Right lobe of liver (tissue), 6 donors: ENCODE data around the gene PEX11G. TPM values are rescaled to one million over a fixed set of nuclear protein-coding genes. Genes with fewer than 3 reads are reported as not detected.

ENCODE experiments used
- ATAC-seq, 4 donors: fragments of 200-7000 bp; cut with Tn5 transposase; one replicate each; pipeline ENCODE4 v1.9.1; 2020; ENCODE audit warnings: mild to moderate bottlenecking in 4 of 4, moderate library complexity in 4 of 4
- DNase-seq, 3 donors: peaks; one replicate each; pipeline ENCODE4 v3.0.0-alpha.2; 2020
- H3K27ac ChIP-seq, 3 donors: fragments of 200-600 bp; one replicate each; pipeline ENCODE4 v1.8.0; 2022
- H3K27me3 ChIP-seq, 2 donors: fragments of 200-600 bp; one replicate each; pipeline ENCODE4 v1.8.0; 2022
- H3K36me3 ChIP-seq, 4 donors: fragments of 200-600 bp; sonication (generic) in 1 of 4; one replicate each; pipeline versions ENCODE4 v1.5.1 to v1.8.0; 2017 to 2022; ENCODE audit warnings: control low read depth in 1 of 4
- H3K4me1 ChIP-seq, 4 donors: fragments of 200-600 bp; sonication (generic) in 1 of 4; one replicate each; pipeline versions ENCODE4 v1.5.1 to v1.8.0; 2017 to 2022; ENCODE audit warnings: control low read depth in 1 of 4
- H3K4me3 ChIP-seq, 3 donors: fragments of 200-600 bp; one replicate each; pipeline ENCODE4 v1.8.0; 2022
- H3K9me3 ChIP-seq, 4 donors: fragments of 200-600 bp; sonication (generic) in 1 of 4; one replicate each; pipeline versions ENCODE4 v1.5.1 to v1.8.0; 2017 to 2022; ENCODE audit warnings: control low read depth in 1 of 4
- CTCF ChIP-seq, 4 donors: fragments of 200-600 bp in 3 of 4; fragments of 450-650 bp in 1 of 4; IDR thresholded peaks; one replicate each; pipeline versions ENCODE4 v1.5.1 to v1.8.0; 2016 to 2022; ENCODE audit warnings: antibody characterized with exemption in 4 of 4, mild to moderate bottlenecking in 2 of 4
- POLR2A ChIP-seq: fragments of 450-650 bp; IDR thresholded peaks from one replicate; pipeline ENCODE4 v1.6.1; 2017; ENCODE audit warnings: antibody characterized with exemption, mild to moderate bottlenecking
- WGBS: methylation state at CpG from one replicate; pipeline ENCODE4 v1.1.6; 2018; ENCODE audit warnings: low coverage, low lambda C conversion rate; ENCODE audit not compliant: insufficient coverage; ENCODE audit errors: missing lambda C conversion rate; 5-methylcytosine and 5-hydroxymethylcytosine counted together
- intact Hi-C, 2 donors: fragments of 100-400 bp; cut with DNase I; formaldehyde crosslinking; loops; one replicate each; pipeline versions ENCODE4 v1.11.2 to v1.14.1; 2022
- total RNA-seq, 6 experiments: library from RNA; depleted of rRNA in 2 of 6; stranded (reverse); fragments of >200 nt in 2 of 6; fragmentation: NEBNext Ultra II Directional in 3 of 6; extraction: Animal tissue kit (Norgen Biotek cat#: 25700) in 3 of 6; gene quantifications; one replicate each; pipeline versions ENCODE4 v1.1.0 to v1.2.4, GENCODE V29; 2016 to 2023
- donor health status: DM: no; HTN: yes; CAD: no.
- donor health status: DM: no; HTN: no; CAD: no.
- donor health status: DM: no; HTN: no; CAD: no.
- donor health status: DM: no; HTN: yes; CAD: no.
- donor health status: DM: no; HTN: yes; CAD: no.

Gene PEX11G
- total RNA-seq, 6 experiments from 2014 or later = 4.8 to 14.3 (median 9.4) TPM

- Histone ChIP-seq H3K27me3 (no peaks in the 10 kb centered on the region), H3K36me3 (peaks cover 0 to 10% (median 0%) of the 10 kb centered on the region in 4 donors), H3K4me1 (peaks cover 0 to 18% (median 8%) of the 10 kb centered on the region in 4 donors), H3K4me3 (no peak overlapping the region), H3K27ac (no peak overlapping the region), H3K9me3 (no peaks in the 10 kb centered on the region)
- no peak for ATAC-seq
- 73% methylated on average over 4 of the region's 31 CpGs for WGBS
- intact Hi-C loops = no loop called here
- no peak for TF ChIP-seq POLR2A
- no peak for TF ChIP-seq CTCF (IDR thresholded peaks at IDR 0.05)
- DNase-seq = peak in 1 of 3 donors; percentile 25
These were observed 37.5 kb upstream of the PEX11G start for GRCh38 chr19:7526059-7526929.

GRCh38 chr19:7524992-7525739 is 36.3 kb upstream of the PEX11G start:
- no peak overlapping the region for H3K27ac ChIP-seq
- H3K27me3 ChIP-seq = no peaks in the 10 kb centered on the region
- no peak for ATAC-seq
- peaks cover 0 to 7% (median 0%) of the 10 kb centered on the region in 4 donors for H3K36me3 ChIP-seq
- intact Hi-C loops = no loop called here
- H3K4me1 ChIP-seq = peaks cover 0 to 27% (median 11%) of the 10 kb centered on the region in 4 donors
- WGBS = 97% methylated on average over 12 of the region's 20 CpGs
- DNase-seq = no peak
- H3K9me3 ChIP-seq = no peaks in the 10 kb centered on the region
- no peak overlapping the region for H3K4me3 ChIP-seq
- no peak for TF ChIP-seq CTCF (IDR thresholded peaks at IDR 0.05)
- TF ChIP-seq POLR2A = no peak

- TF ChIP-seq POLR2A = no peak
- no peak for TF ChIP-seq CTCF (IDR thresholded peaks at IDR 0.05)
- DNase-seq (no peak), ATAC-seq (no peak)
- 83% methylated on average over 3 of the region's 5 CpGs for WGBS
- Histone ChIP-seq H3K4me3 (no peak overlapping the region), H3K36me3 (peaks cover 0 to 7% (median 0%) of the 10 kb centered on the region in 4 donors), H3K27ac (no peak overlapping the region), H3K9me3 (no peaks in the 10 kb centered on the region), H3K27me3 (no peaks in the 10 kb centered on the region), H3K4me1 (peaks cover 0 to 32% (median 11%) of the 10 kb centered on the region in 4 donors)
- intact Hi-C loops = no loop called here
These were observed 35.7 kb upstream of the PEX11G start for GRCh38 chr19:7524523-7524922.

GRCh38 chr19:7522923-7523667 is 34.3 kb upstream of the PEX11G start:
- Histone ChIP-seq H3K27ac (peak overlapping the region; percentile 7 to 64 (median 63)), H3K36me3 (peaks cover 0 to 7% (median 0%) of the 10 kb centered on the region in 4 donors), H3K9me3 (no peaks in the 10 kb centered on the region), H3K27me3 (no peaks in the 10 kb centered on the region), H3K4me1 (peaks cover 0 to 32% (median 11%) of the 10 kb centered on the region in 4 donors), H3K4me3 (peak overlapping the region; percentile 56 to 77 (median 77))
- peak in 3 of 4 donors; percentile 4 to 15 (median 6) for ATAC-seq
- TF ChIP-seq CTCF (IDR thresholded peaks at IDR 0.05) (no peak), POLR2A (no peak)
- WGBS = 14% methylated on average over 10 of the region's 23 CpGs
- intact Hi-C loops = no loop called here
- peak in 1 of 3 donors; percentile 42 for DNase-seq
